ENCODE results near the gene CLSTN3. TPM values are rescaled to one million over a fixed set of nuclear protein-coding genes. Genes with fewer than 3 reads are reported as not detected.

CLSTN3 gene
- total and polyA plus RNA-seq, 9 of the 15 experiments (the other 6 are each of a cell fraction or from before 2014, with no cell fraction given): 0.08 to 23.2 (median 11.0) TPM

DNA sequence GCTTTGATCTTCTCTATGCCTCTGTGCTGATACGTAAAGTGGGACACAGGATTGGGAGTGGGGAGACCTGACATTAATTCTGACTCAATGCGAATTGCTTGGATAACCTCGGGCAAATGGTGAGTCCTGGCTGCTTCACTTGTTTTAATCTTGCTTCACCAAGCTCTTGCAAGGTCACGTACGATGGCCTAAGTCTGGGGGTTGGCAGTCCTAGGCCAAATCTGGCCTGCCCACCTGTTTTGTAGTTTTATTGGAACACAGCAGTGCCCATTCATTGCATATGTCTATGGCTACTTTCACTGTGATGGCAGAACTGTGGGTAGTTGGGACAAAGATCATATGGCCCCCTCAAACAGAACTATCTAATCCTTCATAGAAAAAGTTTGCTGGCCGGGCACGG, 13.4 kb downstream of the CLSTN3 start:
- no peaks in the 10 kb centered on the region for H4K20me1 ChIP-seq (replicated peaks; ENCODE audit: control insufficient read depth, insufficient read depth, low read length)
- DNase-seq (ENCODE audit: extremely low read depth in 1 of 4, low spot score in 3 of 4): no peak
- no peak overlapping the region for H3K4me3 ChIP-seq
- H3K27ac ChIP-seq (ENCODE audit: extremely low read depth, low read depth, low read length): no peak overlapping the region
- intact Hi-C loops (cut with micrococcal nuclease): no loop called here
- H3K9me3 ChIP-seq (replicated peaks; ENCODE audit: control insufficient read depth, insufficient read depth, low read depth, low read length): no peaks in the 10 kb centered on the region
- peaks cover 7 to 10% of the 10 kb centered on the region in 2 experiments; a peak in 3 of 5 replicates for H3K4me1 ChIP-seq (replicated peaks in 1 of 2; ENCODE audit: control insufficient read depth in 2 of 2, insufficient read depth in 2 of 2, low read length in 2 of 2)
- no peaks in the 10 kb centered on the region for H3K9me1 ChIP-seq (ENCODE audit: control insufficient read depth, insufficient read depth, low read length)
- no peak overlapping the region for H3K9ac ChIP-seq (ENCODE audit: insufficient read depth in 1 of 2, low read depth in 2 of 2, low read length in 2 of 2)
- ChIA-PET CTCF (ENCODE audit: low intra/inter-chr PET ratio) (interaction anchor here (0.7 to 1.6 kb wide), 4 partner anchors 35 to 495 kb away, joined by 3 to 7 read pairs (median 4); partner anchors contain the start of genes C1S and PEX5), POLR2A (no interaction called here)
- H3K79me2 ChIP-seq (ENCODE audit: control insufficient read depth, insufficient read depth, low read length): no peaks in the 10 kb centered on the region
- in situ Hi-C loops (cut with MboI): no loop called here
- no peak for ATAC-seq
- no peak overlapping the region for H3K4me2 ChIP-seq (ENCODE audit: insufficient read depth, low read length)
- no peak overlapping the region for H2AFZ ChIP-seq (ENCODE audit: low read depth, low read length)
- H3K36me3 ChIP-seq (ENCODE audit: control insufficient read depth, insufficient read depth, low read length): peaks cover 14% of the 10 kb centered on the region; the same call in 2 of the 3 replicates
- BruUV-seq (replicated peaks): no TSS peak
- WGBS (ENCODE audit: insufficient coverage, low coverage, missing lambda C conversion rate): 83% methylated on average over 7 of the region's 7 CpGs
- no peaks in the 10 kb centered on the region for H3K27me3 ChIP-seq (ENCODE audit: control insufficient read depth in 2 of 2, insufficient read depth in 2 of 2, low read length in 2 of 2)
- no peak for FAIRE-seq
- TF ChIP-seq, protein P1, sequence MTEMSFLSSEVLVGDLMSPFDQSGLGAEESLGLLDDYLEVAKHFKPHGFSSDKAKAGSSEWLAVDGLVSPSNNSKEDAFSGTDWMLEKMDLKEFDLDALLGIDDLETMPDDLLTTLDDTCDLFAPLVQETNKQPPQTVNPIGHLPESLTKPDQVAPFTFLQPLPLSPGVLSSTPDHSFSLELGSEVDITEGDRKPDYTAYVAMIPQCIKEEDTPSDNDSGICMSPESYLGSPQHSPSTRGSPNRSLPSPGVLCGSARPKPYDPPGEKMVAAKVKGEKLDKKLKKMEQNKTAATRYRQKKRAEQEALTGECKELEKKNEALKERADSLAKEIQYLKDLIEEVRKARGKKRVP (CRISPR knock-in tag; IDR thresholded peaks at IDR 0.05): no peak
- TF ChIP-seq RFX7 (CRISPR knock-in tag; IDR thresholded peaks at IDR 0.05): no peak
- no peak for TF ChIP-seq MCM3 (IDR thresholded peaks at IDR 0.05)
- TF ChIP-seq NUFIP1 (IDR thresholded peaks at IDR 0.05; ENCODE audit: partially characterized antibody): no peak
- no peak for TF ChIP-seq ERF (CRISPR knock-in tag; IDR thresholded peaks at IDR 0.05)
- TF ChIP-seq RBBP5 (IDR thresholded peaks at IDR 0.05; ENCODE audit: borderline replicate concordance, insufficient read depth, low read length, poor library complexity, severe bottlenecking): no peak
- TF ChIP-seq, protein P2, sequence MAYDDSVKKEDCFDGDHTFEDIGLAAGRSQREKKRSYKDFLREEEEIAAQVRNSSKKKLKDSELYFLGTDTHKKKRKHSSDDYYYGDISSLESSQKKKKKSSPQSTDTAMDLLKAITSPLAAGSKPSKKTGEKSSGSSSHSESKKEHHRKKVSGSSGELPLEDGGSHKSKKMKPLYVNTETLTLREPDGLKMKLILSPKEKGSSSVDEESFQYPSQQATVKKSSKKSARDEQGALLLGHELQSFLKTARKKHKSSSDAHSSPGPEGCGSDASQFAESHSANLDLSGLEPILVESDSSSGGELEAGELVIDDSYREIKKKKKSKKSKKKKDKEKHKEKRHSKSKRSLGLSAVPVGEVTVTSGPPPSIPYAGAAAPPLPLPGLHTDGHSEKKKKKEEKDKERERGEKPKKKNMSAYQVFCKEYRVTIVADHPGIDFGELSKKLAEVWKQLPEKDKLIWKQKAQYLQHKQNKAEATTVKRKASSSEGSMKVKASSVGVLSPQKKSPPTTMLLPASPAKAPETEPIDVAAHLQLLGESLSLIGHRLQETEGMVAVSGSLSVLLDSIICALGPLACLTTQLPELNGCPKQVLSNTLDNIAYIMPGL (CRISPR knock-in tag; IDR thresholded peaks at IDR 0.05): no peak

Data from K562 (cell line).